Activated CD4-positive, alpha-beta T cell treated with anti-CD3 and anti-CD28 coated beads, Interleukin-2, amount 10 ng/mL, durations not matched to agents 24 days and 14 days (primary cell): ENCODE measurements around the gene RNF180. TPM values are rescaled to one million over a fixed set of nuclear protein-coding genes. Genes with fewer than 3 reads are reported as not detected.
"Not testable (repeated sequence)": the region's sequence is repeated elsewhere in the genome, so short reads cannot be mapped to it uniquely, and the experiment has no call there.

Source experiments
- DNase-seq: peaks from one replicate; pipeline ENCODE4 v3.0.0; 2022
- H3K27ac Mint-ChIP-seq: one replicate; pipeline ENCODE4 v1.8.0; 2022; ENCODE audit warnings: mild to moderate bottlenecking, mixed read lengths
- H3K27me3 Mint-ChIP-seq: one replicate; pipeline ENCODE4 v1.8.0; 2022; ENCODE audit warnings: mixed read lengths
- H3K36me3 Mint-ChIP-seq: one replicate; pipeline ENCODE4 v1.8.0; 2022; ENCODE audit warnings: low read depth, mild to moderate bottlenecking, mixed read lengths
- H3K4me1 Mint-ChIP-seq: one replicate; pipeline ENCODE4 v1.8.0; 2021; ENCODE audit warnings: mixed read lengths
- H3K4me3 Mint-ChIP-seq: one replicate; pipeline ENCODE4 v1.8.0; 2022; ENCODE audit warnings: mild to moderate bottlenecking, moderate library complexity, mixed read lengths
- H3K9me3 Mint-ChIP-seq: one replicate; pipeline ENCODE4 v1.8.0; 2021; ENCODE audit warnings: mixed read lengths
- intact Hi-C: fragments of 100-400 bp; cut with micrococcal nuclease; formaldehyde crosslinking; loops from one replicate; pipeline ENCODE4 v1.15.1; 2023
- total RNA-seq: library from RNA; stranded (reverse); gene quantifications from 2 replicates; pipeline ENCODE4 v1.2.3, GENCODE V29; 2022

The RNF180 gene
- total RNA-seq, 1 donor from 2014 or later, result not detected

- H3K4me1 Mint-ChIP-seq, result no peaks in the 10 kb centered on the region
- H3K36me3 Mint-ChIP-seq, result no peaks in the 10 kb centered on the region
- H3K4me3 Mint-ChIP-seq, result no peak overlapping the region
- DNase-seq, result no peak
- intact Hi-C loops, result no loop called here
- no peaks in the 10 kb centered on the region for H3K27me3 Mint-ChIP-seq
- H3K9me3 Mint-ChIP-seq, result no peaks in the 10 kb centered on the region
- no peak overlapping the region for H3K27ac Mint-ChIP-seq
These were observed 33.8 kb downstream of the RNF180 start for GRCh38 chr5:64199425-64199824.

- no peaks in the 10 kb centered on the region for H3K4me1 Mint-ChIP-seq
- H3K27me3 Mint-ChIP-seq, result no peaks in the 10 kb centered on the region
- intact Hi-C loops, result no loop called here
- no peaks in the 10 kb centered on the region for H3K36me3 Mint-ChIP-seq
- no peak overlapping the region for H3K4me3 Mint-ChIP-seq
- H3K9me3 Mint-ChIP-seq, result no peaks in the 10 kb centered on the region
- no peak for DNase-seq
- H3K27ac Mint-ChIP-seq, result no peak overlapping the region
These were observed 36.4 kb downstream of the RNF180 start for GRCh38 chr5:64201996-64202395.

DNA sequence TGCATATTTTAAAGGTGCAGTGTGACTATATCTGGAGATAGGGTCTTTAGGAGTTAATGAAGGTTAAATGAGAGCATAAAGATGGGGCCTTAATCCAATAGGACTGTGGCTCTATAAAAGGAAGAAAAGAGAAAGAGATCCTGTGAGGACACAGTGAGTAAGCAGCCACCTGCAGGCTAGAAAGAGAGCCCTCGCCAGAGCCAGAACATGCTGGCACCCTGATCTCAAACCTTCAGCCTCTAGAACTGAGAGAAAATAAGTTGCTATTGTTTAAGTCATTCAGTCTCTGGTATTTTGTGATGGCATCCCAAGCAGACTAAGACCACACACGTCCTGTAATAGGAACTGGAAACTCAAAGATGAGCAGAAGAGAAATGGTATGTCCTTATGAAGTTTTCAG lies 41.0 kb downstream of the RNF180 start:
- intact Hi-C loops, result no loop called here
- Mint-ChIP-seq H3K36me3 (no peaks in the 10 kb centered on the region), H3K27me3 (no peaks in the 10 kb centered on the region), H3K4me1 (no peaks in the 10 kb centered on the region), H3K4me3 (no peak overlapping the region), H3K9me3 (no peaks in the 10 kb centered on the region), H3K27ac (no peak overlapping the region)
- no peak for DNase-seq

DNA sequence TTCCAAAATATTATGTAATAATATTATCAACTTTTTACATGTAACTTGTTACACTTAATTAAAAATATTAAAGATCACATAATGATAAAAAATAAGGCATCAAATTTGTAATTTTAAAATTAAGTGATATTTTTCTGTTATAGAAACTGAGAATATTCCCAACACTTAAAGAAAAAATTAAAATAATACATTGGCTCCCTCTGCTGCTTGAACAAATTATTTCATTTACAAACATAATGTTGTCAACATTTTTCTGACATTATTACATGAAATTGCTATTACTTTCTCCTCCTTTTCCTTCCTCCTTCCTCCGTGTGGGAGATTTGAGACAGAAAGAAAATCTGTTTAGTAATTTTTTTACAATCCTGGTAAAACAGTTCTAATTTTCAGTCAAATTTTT lies 42.3 kb downstream of the RNF180 start:
- Mint-ChIP-seq H3K27ac (no peak overlapping the region), H3K4me3 (no peak overlapping the region), H3K27me3 (no peaks in the 10 kb centered on the region), H3K9me3 (no peaks in the 10 kb centered on the region), H3K4me1 (no peaks in the 10 kb centered on the region), H3K36me3 (no peaks in the 10 kb centered on the region)
- DNase-seq, result no peak
- intact Hi-C loops, result no loop called here

GRCh38 chr5:64209353-64209752 lies 43.7 kb downstream of the RNF180 start:
- no peaks in the 10 kb centered on the region for H3K27me3 Mint-ChIP-seq
- no peaks in the 10 kb centered on the region for H3K9me3 Mint-ChIP-seq
- H3K27ac Mint-ChIP-seq, result no peak overlapping the region
- DNase-seq, result no peak
- no peaks in the 10 kb centered on the region for H3K4me1 Mint-ChIP-seq
- no peak overlapping the region for H3K4me3 Mint-ChIP-seq
- H3K36me3 Mint-ChIP-seq, result no peaks in the 10 kb centered on the region
- intact Hi-C loops, result no loop called here

GRCh38 chr5:64210866-64211265 lies 45.2 kb downstream of the RNF180 start:
- DNase-seq, result no peak
- Mint-ChIP-seq H3K4me1 (no peaks in the 10 kb centered on the region), H3K27ac (no peak overlapping the region), H3K9me3 (no peaks in the 10 kb centered on the region), H3K36me3 (no peaks in the 10 kb centered on the region), H3K27me3 (no peaks in the 10 kb centered on the region), H3K4me3 (no peak overlapping the region)
- intact Hi-C loops, result no loop called here

DNA sequence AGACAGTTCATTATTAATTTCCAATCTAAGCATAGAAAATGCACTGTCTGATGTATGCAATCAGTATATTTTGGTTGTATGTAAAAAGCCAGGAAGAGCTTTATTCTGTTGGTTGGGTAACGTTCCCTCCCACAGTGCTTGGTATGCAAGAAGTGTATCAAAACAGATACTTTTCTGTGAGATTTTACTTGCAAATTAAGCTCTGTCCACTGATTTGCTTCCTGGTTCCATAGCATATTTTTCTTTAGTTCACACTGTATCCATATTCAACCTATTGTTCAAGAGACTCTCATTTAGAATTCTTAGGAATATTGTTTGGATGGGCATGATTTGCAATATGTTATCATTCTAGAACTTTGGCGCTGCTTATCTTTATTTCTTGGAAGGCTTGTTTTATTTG lies 47.4 kb downstream of the RNF180 start:
- no peak for DNase-seq
- no peak overlapping the region for H3K27ac Mint-ChIP-seq
- H3K27me3 Mint-ChIP-seq, result no peaks in the 10 kb centered on the region
- H3K4me1 Mint-ChIP-seq, result no peaks in the 10 kb centered on the region
- intact Hi-C loops, result no loop called here
- no peak overlapping the region for H3K4me3 Mint-ChIP-seq
- no peaks in the 10 kb centered on the region for H3K9me3 Mint-ChIP-seq
- H3K36me3 Mint-ChIP-seq, result no peaks in the 10 kb centered on the region

GRCh38 chr5:64213531-64213930 lies 47.9 kb downstream of the RNF180 start:
- no peaks in the 10 kb centered on the region for H3K9me3 Mint-ChIP-seq
- intact Hi-C loops, result no loop called here
- H3K27ac Mint-ChIP-seq, result no peak overlapping the region
- H3K4me3 Mint-ChIP-seq, result no peak overlapping the region
- H3K27me3 Mint-ChIP-seq, result no peaks in the 10 kb centered on the region
- no peak for DNase-seq
- H3K4me1 Mint-ChIP-seq, result no peaks in the 10 kb centered on the region
- no peaks in the 10 kb centered on the region for H3K36me3 Mint-ChIP-seq

DNA sequence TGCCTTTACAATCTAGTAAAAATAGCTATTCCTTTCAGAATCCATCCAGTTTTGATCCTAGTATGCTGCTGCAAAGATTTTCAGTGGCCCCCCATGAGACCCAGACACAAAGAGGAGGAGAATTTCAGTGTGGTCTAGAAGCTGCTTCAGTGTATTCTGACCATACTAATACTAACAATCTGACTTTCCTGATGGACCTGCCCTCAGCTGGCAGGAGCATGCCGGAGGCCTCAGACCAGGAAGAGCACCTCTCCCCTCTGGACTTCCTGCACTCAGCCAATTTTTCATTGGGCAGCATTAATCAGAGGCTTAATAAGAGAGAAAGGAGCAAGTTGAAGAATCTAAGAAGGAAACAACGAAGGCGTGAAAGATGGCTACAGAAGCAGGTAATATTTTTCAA lies 48.5 kb downstream of the RNF180 start:
- intact Hi-C loops, result no loop called here
- H3K27me3 Mint-ChIP-seq, result no peaks in the 10 kb centered on the region
- H3K27ac Mint-ChIP-seq, result no peak overlapping the region
- H3K4me1 Mint-ChIP-seq, result no peaks in the 10 kb centered on the region
- H3K36me3 Mint-ChIP-seq, result no peaks in the 10 kb centered on the region
- no peaks in the 10 kb centered on the region for H3K9me3 Mint-ChIP-seq
- H3K4me3 Mint-ChIP-seq, result no peak overlapping the region
- DNase-seq, result no peak

DNA sequence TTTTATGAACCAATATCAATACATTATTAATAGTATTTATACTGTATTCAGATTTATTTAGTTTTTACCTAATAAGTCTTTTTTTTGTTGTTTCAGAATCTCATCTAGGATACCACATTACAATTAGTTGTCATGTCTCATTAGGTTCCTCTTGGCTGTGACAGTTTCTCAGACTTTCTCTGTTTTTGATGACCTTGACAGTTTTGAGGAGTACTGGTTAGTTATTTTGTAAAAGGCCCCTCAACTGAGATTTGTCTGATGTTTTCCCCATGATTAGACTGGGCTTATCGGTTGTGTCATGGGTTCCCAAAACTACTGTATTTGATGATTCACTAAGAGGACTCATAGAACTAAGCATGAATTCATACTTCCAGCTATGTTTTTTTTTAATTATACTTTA lies 56.3 kb downstream of the RNF180 start:
- Mint-ChIP-seq H3K36me3 (no peaks in the 10 kb centered on the region), H3K9me3 (no peaks in the 10 kb centered on the region), H3K27ac (no peak overlapping the region), H3K27me3 (no peaks in the 10 kb centered on the region), H3K4me3 (no peak overlapping the region), H3K4me1 (no peaks in the 10 kb centered on the region)
- no peak for DNase-seq
- intact Hi-C loops, result no loop called here

GRCh38 chr5:64225286-64225981 lies 59.8 kb downstream of the RNF180 start:
- H3K9me3 Mint-ChIP-seq, H3K4me1 Mint-ChIP-seq, intact Hi-C loops, H3K36me3 Mint-ChIP-seq, H3K4me3 Mint-ChIP-seq, H3K27me3 Mint-ChIP-seq, H3K27ac Mint-ChIP-seq, DNase-seq: not testable (repeated sequence)

GRCh38 chr5:64227131-64227537 lies 61.5 kb downstream of the RNF180 start:
- DNase-seq, intact Hi-C loops, H3K27ac Mint-ChIP-seq, H3K9me3 Mint-ChIP-seq, H3K4me3 Mint-ChIP-seq, H3K36me3 Mint-ChIP-seq, H3K4me1 Mint-ChIP-seq, H3K27me3 Mint-ChIP-seq: not testable (repeated sequence)

- no peaks in the 10 kb centered on the region for H3K4me1 Mint-ChIP-seq
- no peaks in the 10 kb centered on the region for H3K27me3 Mint-ChIP-seq
- H3K27ac Mint-ChIP-seq, result no peak overlapping the region
- no peaks in the 10 kb centered on the region for H3K9me3 Mint-ChIP-seq
- H3K4me3 Mint-ChIP-seq, result no peak overlapping the region
- H3K36me3 Mint-ChIP-seq, result no peaks in the 10 kb centered on the region
- no peak for DNase-seq
- intact Hi-C loops, result loop anchor here (2.0 kb wide), 1 partner anchor 384 kb away; no protein-coding TSS in a partner anchor
These were observed 63.6 kb downstream of the RNF180 start for GRCh38 chr5:64229163-64229774.

- intact Hi-C loops, result no loop called here
- no peaks in the 10 kb centered on the region for H3K4me1 Mint-ChIP-seq
- H3K27ac Mint-ChIP-seq, result no peak overlapping the region
- H3K27me3 Mint-ChIP-seq, result no peaks in the 10 kb centered on the region
- H3K9me3 Mint-ChIP-seq, result peaks cover 4% of the 10 kb centered on the region
- no peak overlapping the region for H3K4me3 Mint-ChIP-seq
- no peaks in the 10 kb centered on the region for H3K36me3 Mint-ChIP-seq
- no peak for DNase-seq
These were observed 95.1 kb downstream of the RNF180 start for GRCh38 chr5:64260756-64261155.

- H3K9me3 Mint-ChIP-seq, result peaks cover 4% of the 10 kb centered on the region
- H3K4me3 Mint-ChIP-seq, result no peak overlapping the region
- H3K4me1 Mint-ChIP-seq, result no peaks in the 10 kb centered on the region
- H3K36me3 Mint-ChIP-seq, result no peaks in the 10 kb centered on the region
- no peak overlapping the region for H3K27ac Mint-ChIP-seq
- no peaks in the 10 kb centered on the region for H3K27me3 Mint-ChIP-seq
- no peak for DNase-seq
- intact Hi-C loops, result no loop called here
These were observed 103.5 kb downstream of the RNF180 start for GRCh38 chr5:64269164-64269563.
